Vagina (tissue), 2 donors: ENCODE data around the gene NABP2.

Experiments
- CTCF ChIP-seq, 3 experiments: fragments of 450-650 bp in 2 of 3; fragments of 200-600 bp in 1 of 3; sonication (generic) in 1 of 3; IDR thresholded peaks; one replicate each; pipeline ENCODE4 v1.5.1; 2017 to 2019; ENCODE audit warnings: antibody characterized with exemption in 3 of 3, mild to moderate bottlenecking in 2 of 3, moderate library complexity in 2 of 3
- POLR2AphosphoS5 ChIP-seq, 2 donors: sonication (generic); formaldehyde crosslinking; IDR thresholded peaks; one replicate each; pipeline ENCODE4 v1.9.0; 2017; ENCODE audit warnings: antibody characterized with exemption in 2 of 2, mild to moderate bottlenecking in 2 of 2, low read depth in 1 of 2; ENCODE audit not compliant: insufficient read depth in 1 of 2

GRCh38 chr12:56258068-56258819 lies 34.1 kb downstream of the NABP2 start, which contains the start of gene ANKRD52:
- TF ChIP-seq CTCF (IDR thresholded peaks at IDR 0.05), result peak; percentile 26 to 77 (median 43)
- peak in 1 of 2 donors; percentile 40 for TF ChIP-seq POLR2AphosphoS5 (IDR thresholded peaks at IDR 0.05; ENCODE audit: insufficient read depth in 1 of 2, low read depth in 1 of 2)
